Trophoblast cell (in vitro differentiated cells and primary cell): ENCODE measurements around the gene ATCAY.
A peak's percentile ranks its signal among the peaks of the same experiment; 100 is the strongest.

Source experiments
- DNase-seq, 2 donors: peaks; one replicate each; pipeline ENCODE4 v3.0.0-alpha.2; 2016
- H2AFZ ChIP-seq: 2 replicates; pipeline ENCODE4 v1.6.1; 2013; ENCODE audit warnings: low read length, moderate library complexity, mild to moderate bottlenecking; ENCODE audit not compliant: insufficient read depth, poor library complexity
- H2AK5ac ChIP-seq: 2 replicates; pipeline ENCODE4 v1.6.1; 2013; ENCODE audit warnings: mild to moderate bottlenecking, low read length
- H2BK120ac ChIP-seq: 2 replicates; pipeline ENCODE4 v1.6.1; 2013; ENCODE audit warnings: low read length, mild to moderate bottlenecking, moderate library complexity; ENCODE audit not compliant: insufficient read depth, poor library complexity
- H2BK12ac ChIP-seq: 2 replicates; pipeline ENCODE4 v1.6.1; 2013; ENCODE audit warnings: mild to moderate bottlenecking, low read length, moderate library complexity
- H2BK5ac ChIP-seq: 2 replicates; pipeline ENCODE4 v1.6.1; 2013; ENCODE audit warnings: low read length, low read depth, moderate library complexity, mild to moderate bottlenecking; ENCODE audit not compliant: poor library complexity
- H3K14ac ChIP-seq: 2 replicates; pipeline ENCODE4 v1.6.1; 2013; ENCODE audit warnings: mild to moderate bottlenecking, low read length
- H3K18ac ChIP-seq: 2 replicates; pipeline ENCODE4 v1.6.1; 2013; ENCODE audit warnings: mild to moderate bottlenecking, low read length
- H3K23ac ChIP-seq: 2 replicates; pipeline ENCODE4 v1.6.1; 2013; ENCODE audit warnings: low read length
- H3K27ac ChIP-seq: 2 replicates; pipeline ENCODE4 v1.5.1; 2013; ENCODE audit warnings: low read depth, mild to moderate bottlenecking, inconsistent platforms, low read length, moderate library complexity
- H3K27me3 ChIP-seq: 2 replicates; pipeline ENCODE4 v1.6.1; 2013; ENCODE audit warnings: inconsistent platforms, mild to moderate bottlenecking, low read length, moderate library complexity; ENCODE audit not compliant: insufficient read depth
- H3K36me3 ChIP-seq, 2 experiments: 1 replicate in 1 of 2; 2 replicates in 1 of 2; pipeline ENCODE4 v1.6.1; 2013; ENCODE audit warnings: low read length in 2 of 2, mild to moderate bottlenecking in 2 of 2, moderate library complexity in 1 of 2; ENCODE audit not compliant: insufficient read depth in 2 of 2, control insufficient read depth in 1 of 2
- H3K4ac ChIP-seq: 2 replicates; pipeline ENCODE4 v1.6.1; 2013; ENCODE audit warnings: low read depth, mild to moderate bottlenecking, low read length, moderate library complexity
- H3K4me1 ChIP-seq, 2 experiments: 1 replicate in 1 of 2; 2 replicates in 1 of 2; pipeline ENCODE4 v1.6.1; 2013; ENCODE audit warnings: low read length in 2 of 2, mild to moderate bottlenecking in 2 of 2, moderate library complexity in 1 of 2; ENCODE audit not compliant: insufficient read depth in 2 of 2, control insufficient read depth in 1 of 2
- H3K4me2 ChIP-seq: 2 replicates; pipeline ENCODE4 v1.6.1; 2013; ENCODE audit warnings: inconsistent platforms, mild to moderate bottlenecking, low read length, moderate library complexity
- H3K4me3 ChIP-seq: 2 replicates; pipeline ENCODE4 v1.5.1; 2013; ENCODE audit warnings: mild to moderate bottlenecking, low read depth, low read length, inconsistent platforms
- H3K79me1 ChIP-seq: one replicate; pipeline ENCODE4 v1.6.1; 2013; ENCODE audit warnings: low read length
- H3K79me2 ChIP-seq: 2 replicates; pipeline ENCODE4 v1.6.1; 2013; ENCODE audit warnings: low read length, mild to moderate bottlenecking; ENCODE audit not compliant: control insufficient read depth, insufficient read depth, poor library complexity
- H3K9ac ChIP-seq: 2 replicates; pipeline ENCODE4 v1.6.1; 2013; ENCODE audit warnings: mild to moderate bottlenecking, low read length
- H3K9me3 ChIP-seq: 2 replicates; pipeline ENCODE4 v1.6.1; 2013; ENCODE audit warnings: low read depth, mild to moderate bottlenecking, control low read depth, inconsistent platforms, low read length; ENCODE audit not compliant: insufficient read depth
- H4K12ac ChIP-seq: 2 replicates; pipeline ENCODE4 v1.6.1; 2013; ENCODE audit warnings: low read depth, mild to moderate bottlenecking, low read length, moderate library complexity
- H4K8ac ChIP-seq: 2 replicates; pipeline ENCODE4 v1.6.1; 2013; ENCODE audit warnings: low read depth, mild to moderate bottlenecking, low read length, moderate library complexity
- H4K91ac ChIP-seq: one replicate; pipeline ENCODE4 v1.6.1; 2013; ENCODE audit warnings: low read depth, mild to moderate bottlenecking, low read length, moderate library complexity
- WGBS: extraction: QIAGEN DNeasy Blood & Tissue Kit; methylation state at CpG from one replicate; pipeline ENCODE4 v1.1.7; 2013; ENCODE audit warnings: missing lambda C conversion rate; ENCODE audit not compliant: insufficient read length, insufficient coverage; ENCODE audit errors: extremely low coverage; 5-methylcytosine and 5-hydroxymethylcytosine counted together

Gene ATCAY

DNA sequence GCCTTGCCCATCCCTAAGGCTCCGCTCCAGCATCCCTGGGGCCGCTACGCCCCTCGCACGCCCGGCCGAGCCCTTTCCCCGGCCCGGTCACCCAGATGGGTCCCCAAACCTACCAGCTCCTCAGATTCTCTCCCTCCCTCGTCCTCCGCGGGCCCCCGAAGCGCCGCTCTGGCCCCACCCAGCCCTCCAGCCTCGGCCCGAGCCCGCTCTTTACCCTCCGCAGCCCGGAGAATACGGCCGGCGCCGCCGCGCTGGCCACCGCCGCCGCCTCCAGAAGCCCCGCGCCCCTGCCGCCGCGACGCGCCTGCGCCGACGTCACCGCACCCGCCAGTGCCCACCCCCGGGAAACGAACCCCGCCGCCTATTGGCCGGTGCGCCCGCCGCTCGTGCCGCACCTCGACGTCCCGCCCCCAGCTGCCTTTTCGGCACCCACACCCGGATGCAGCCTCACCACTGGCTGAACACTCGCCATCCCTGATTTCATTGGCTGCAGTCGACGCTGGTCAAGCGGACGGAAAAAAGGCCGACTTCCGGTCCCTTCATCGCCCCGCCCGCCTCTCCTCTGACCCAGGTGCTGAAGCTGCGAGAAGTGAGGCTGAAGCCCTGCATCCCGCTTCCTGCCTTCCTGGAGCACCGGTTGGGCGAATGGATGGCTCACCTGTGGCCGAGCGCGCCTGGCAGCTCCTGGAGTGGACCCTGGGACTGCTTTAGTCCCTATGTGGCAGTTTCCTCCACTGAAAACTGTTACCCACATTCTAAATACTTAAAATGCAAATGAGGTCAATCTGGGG lies 90.5 kb downstream of the ATCAY start, which contains the start of gene DAPK3:
TSS of gene DAPK3 (minus strand) at position 292 of the 791 bp plus-strand sequence. CDS start 1,364 bp downstream, outside the sequence.
- Histone ChIP-seq H3K18ac (peak within 1 kb of the TSS; percentile 98), H3K79me1 (peaks cover 27% of the 10 kb centered on the region), H3K79me2 (peaks cover 36% of the 10 kb centered on the region), H4K12ac (peak within 1 kb of the TSS; percentile 92), H3K23ac (no peak within 1 kb of the TSS), H3K14ac (peak within 1 kb of the TSS; percentile 100), H3K9ac (peak within 1 kb of the TSS; percentile 99), H4K91ac (peak within 1 kb of the TSS; percentile 98), H3K27ac (peak within 1 kb of the TSS; percentile 98), H2AK5ac (peak within 1 kb of the TSS; percentile 100), H3K4me1 (peaks cover 22 to 23% of the 10 kb centered on the region in 2 experiments), H3K9me3 (peaks cover 2% of the 10 kb centered on the region), H3K4ac (peak within 1 kb of the TSS; percentile 100), H3K27me3 (no peaks in the 10 kb centered on the region), H3K36me3 (peaks cover 33 to 36% of the 10 kb centered on the region in 2 experiments), H3K4me3 (peak within 1 kb of the TSS; percentile 97), H2BK5ac (peak within 1 kb of the TSS; percentile 98), H3K4me2 (peak within 1 kb of the TSS; percentile 83), H4K8ac (peak within 1 kb of the TSS; percentile 95), H2BK12ac (peak within 1 kb of the TSS; percentile 46), H2BK120ac (peak within 1 kb of the TSS; percentile 97), H2AFZ (peak within 1 kb of the TSS; percentile 75)
- DNase-seq = peak; percentile 99
- WGBS = no CpG with 5 or more reads among the region's 73 CpGs

DNA sequence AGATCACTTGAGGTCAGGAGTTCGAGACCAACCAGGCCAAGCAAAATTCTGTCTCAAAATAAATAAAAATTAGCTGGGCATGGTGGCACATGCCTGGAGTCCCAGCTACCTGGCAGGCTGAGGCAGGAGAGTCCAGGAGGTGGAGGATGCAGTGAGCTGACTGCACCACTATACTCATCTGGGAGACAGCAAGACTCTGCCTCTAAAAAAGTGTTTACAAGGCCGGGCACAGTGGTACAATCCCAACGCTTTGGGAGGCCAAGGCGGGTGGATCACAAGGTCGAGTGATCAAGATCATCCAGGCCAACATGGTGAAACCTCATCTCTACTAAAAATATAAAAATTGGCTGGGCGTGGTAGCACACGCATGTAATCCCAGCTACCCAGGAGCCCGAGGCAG lies 94.7 kb downstream of the ATCAY start:
- no peak overlapping the region for H2BK5ac ChIP-seq
- WGBS = no CpG with 5 or more reads among the region's 8 CpGs
- DNase-seq = no peak
- no peak overlapping the region for H3K27ac ChIP-seq
- no peak overlapping the region for H3K23ac ChIP-seq
- H3K79me2 ChIP-seq = peaks cover 7% of the 10 kb centered on the region
- no peak overlapping the region for H2BK120ac ChIP-seq
- no peak overlapping the region for H2BK12ac ChIP-seq
- no peak overlapping the region for H3K18ac ChIP-seq
- H3K4me2 ChIP-seq = no peak overlapping the region
- no peak overlapping the region for H4K12ac ChIP-seq
- no peak overlapping the region for H3K4ac ChIP-seq
- H3K4me1 ChIP-seq = no peaks in the 10 kb centered on the region
- no peak overlapping the region for H4K91ac ChIP-seq
- no peak overlapping the region for H3K9ac ChIP-seq
- peaks cover 7% of the 10 kb centered on the region for H3K79me1 ChIP-seq
- no peak overlapping the region for H3K4me3 ChIP-seq
- H3K27me3 ChIP-seq = no peaks in the 10 kb centered on the region
- peaks cover 11% of the 10 kb centered on the region for H3K9me3 ChIP-seq
- no peak overlapping the region for H3K14ac ChIP-seq
- H3K36me3 ChIP-seq = peaks cover 54 to 55% of the 10 kb centered on the region in 2 experiments
- no peak overlapping the region for H2AK5ac ChIP-seq
- no peak overlapping the region for H2AFZ ChIP-seq
- no peak overlapping the region for H4K8ac ChIP-seq

DNA sequence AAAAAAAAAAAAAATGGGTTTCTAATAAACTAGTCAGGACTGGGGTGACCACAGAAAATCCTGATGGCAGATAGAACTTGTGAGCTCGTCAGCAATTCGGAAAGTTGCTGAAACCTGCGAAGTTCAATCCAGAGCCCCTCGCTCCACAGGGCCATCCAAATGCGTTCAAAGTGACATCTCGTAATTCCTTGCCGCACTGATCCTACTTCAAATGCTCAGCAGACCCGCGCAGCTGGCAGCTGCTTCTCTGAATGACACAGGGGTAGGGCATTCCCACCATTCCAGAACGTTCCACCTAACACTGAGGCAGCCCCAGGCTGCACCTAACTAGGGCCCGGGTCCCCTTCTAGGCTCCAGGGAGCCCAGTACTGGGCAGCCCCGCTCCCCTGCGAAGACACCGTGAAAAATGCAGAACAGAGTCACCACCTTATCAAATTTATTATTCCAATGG lies 95.2 kb downstream of the ATCAY start:
- no peak overlapping the region for H2BK5ac ChIP-seq
- H2BK12ac ChIP-seq = no peak overlapping the region
- H4K91ac ChIP-seq = no peak overlapping the region
- no peak overlapping the region for H2AK5ac ChIP-seq
- no peak overlapping the region for H3K4ac ChIP-seq
- DNase-seq = peak in 1 of 2 donors; percentile 56
- no peak overlapping the region for H3K4me2 ChIP-seq
- H2AFZ ChIP-seq = no peak overlapping the region
- H3K79me2 ChIP-seq = peaks cover 2% of the 10 kb centered on the region
- H3K18ac ChIP-seq = no peak overlapping the region
- H3K4me1 ChIP-seq = no peaks in the 10 kb centered on the region
- H3K36me3 ChIP-seq = peaks cover 59 to 60% of the 10 kb centered on the region in 2 experiments
- no peak overlapping the region for H3K27ac ChIP-seq
- H3K4me3 ChIP-seq = no peak overlapping the region
- H3K23ac ChIP-seq = no peak overlapping the region
- H3K27me3 ChIP-seq = no peaks in the 10 kb centered on the region
- H4K12ac ChIP-seq = no peak overlapping the region
- peaks cover 11% of the 10 kb centered on the region for H3K9me3 ChIP-seq
- peak overlapping the region; percentile 4 for H3K9ac ChIP-seq
- WGBS = no CpG with 5 or more reads among the region's 14 CpGs
- H4K8ac ChIP-seq = no peak overlapping the region
- H2BK120ac ChIP-seq = no peak overlapping the region
- H3K79me1 ChIP-seq = peaks cover 2% of the 10 kb centered on the region
- H3K14ac ChIP-seq = no peak overlapping the region

DNA sequence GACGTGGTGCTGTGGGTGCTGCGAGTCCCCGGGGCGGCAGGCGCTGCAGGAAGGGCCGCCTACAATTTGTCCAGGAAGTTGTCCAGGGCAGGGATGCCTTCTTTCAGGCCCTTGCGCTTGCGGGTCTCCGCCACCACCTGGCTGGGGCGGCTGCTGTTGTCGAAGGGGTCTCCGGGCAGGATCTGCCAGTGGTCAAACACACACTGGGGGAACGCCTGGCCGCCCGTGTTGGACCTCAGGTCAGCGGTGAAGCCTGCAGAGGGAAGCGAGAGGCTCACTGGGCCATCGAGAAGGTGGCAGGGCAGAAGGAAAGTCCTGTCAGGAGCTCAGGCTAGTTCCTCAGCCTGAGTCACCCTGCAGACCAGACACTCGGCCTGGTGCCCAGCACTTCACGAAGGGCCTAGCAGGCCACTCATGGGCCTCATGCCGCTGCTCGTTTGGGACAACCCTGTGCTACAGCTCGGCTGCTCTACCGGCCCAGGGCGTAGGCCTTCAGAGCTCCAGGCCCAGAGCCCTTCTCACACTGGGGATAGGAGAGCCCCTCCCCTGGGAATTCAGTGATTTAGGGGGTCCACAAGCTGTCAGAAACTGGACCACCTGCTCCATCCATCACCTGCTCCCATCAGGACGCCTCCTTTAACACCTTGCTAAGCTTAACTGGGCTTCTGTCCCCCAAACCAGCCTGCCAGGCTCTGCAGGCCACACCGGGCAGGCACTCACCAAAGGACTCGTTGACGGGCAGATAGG lies 96.2 kb downstream of the ATCAY start:
- no peaks in the 10 kb centered on the region for H3K27me3 ChIP-seq
- H3K79me1 ChIP-seq = no peaks in the 10 kb centered on the region
- no peak overlapping the region for H2BK5ac ChIP-seq
- H3K14ac ChIP-seq = no peak overlapping the region
- peaks cover under 1% of the 10 kb centered on the region for H3K79me2 ChIP-seq
- H2BK12ac ChIP-seq = no peak overlapping the region
- no peak overlapping the region for H3K9ac ChIP-seq
- no peak overlapping the region for H3K4me3 ChIP-seq
- H3K9me3 ChIP-seq = peaks cover 11% of the 10 kb centered on the region
- WGBS = no CpG with 5 or more reads among the region's 29 CpGs
- H2AFZ ChIP-seq = no peak overlapping the region
- H3K36me3 ChIP-seq = peaks cover 69 to 70% of the 10 kb centered on the region in 2 experiments
- H3K27ac ChIP-seq = no peak overlapping the region
- no peak overlapping the region for H3K23ac ChIP-seq
- no peak for DNase-seq
- H3K4me1 ChIP-seq = no peaks in the 10 kb centered on the region
- no peak overlapping the region for H4K91ac ChIP-seq
- H2AK5ac ChIP-seq = no peak overlapping the region
- no peak overlapping the region for H3K4me2 ChIP-seq
- H3K18ac ChIP-seq = no peak overlapping the region
- H3K4ac ChIP-seq = no peak overlapping the region
- no peak overlapping the region for H4K12ac ChIP-seq
- H2BK120ac ChIP-seq = no peak overlapping the region
- no peak overlapping the region for H4K8ac ChIP-seq
